H1 (cell line): ENCODE results near the gene ADAMTS17. TPM values are rescaled to one million over a fixed set of nuclear protein-coding genes. Genes with fewer than 3 reads are reported as not detected.
A peak's percentile ranks its signal among the peaks of the same experiment; 100 is the strongest.

ENCODE experiments used
- CTCF ChIA-PET: fragments of 300-600 bp; sonication (Branson Sonifier 250); formaldehyde crosslinking; loops from one replicate; lab custom pipeline; 2021; ENCODE audit not compliant: partially characterized antibody; lab: Charles Lee
- POLR2A ChIA-PET: fragments of 300-600 bp; sonication (Branson Sonifier 250); formaldehyde crosslinking; loops from one replicate; lab custom pipeline; 2021; ENCODE audit warnings: inconsistent platforms; ENCODE audit not compliant: partially characterized antibody; lab: Charles Lee
- DNase-seq, 2 experiments: peaks; one replicate each; pipeline versions ENCODE4 v3.0.0 to v3.0.0-alpha.2; 2010 to 2022; ENCODE audit warnings: low spot score in 2 of 2, low read depth in 1 of 2, mixed read lengths in 1 of 2
- FAIRE-seq: peaks from 2 replicates; lab custom pipeline; 2011; peaks lifted over from hg19 to GRCh38; lab: Jason Lieb, UNC
- H2AFZ ChIP-seq: 2 replicates; pipeline ENCODE4 v1.8.1; 2012; ENCODE audit warnings: low read length, inconsistent platforms
- H2AK5ac ChIP-seq: 2 replicates; pipeline ENCODE4 v1.6.1; 2013; ENCODE audit warnings: low read depth, low read length
- H2BK120ac ChIP-seq: replicated peaks from 2 replicates; pipeline ENCODE3; 2013; ENCODE audit warnings: low read depth, low read length, inconsistent platforms
- H2BK12ac ChIP-seq: 2 replicates; pipeline ENCODE4 v1.6.1; 2013; ENCODE audit warnings: low read depth, low read length
- H2BK15ac ChIP-seq: 2 replicates; pipeline ENCODE4 v1.6.1; 2013; ENCODE audit warnings: low read length
- H2BK20ac ChIP-seq: 2 replicates; pipeline ENCODE4 v1.6.1; 2013; ENCODE audit warnings: low read length
- H2BK5ac ChIP-seq: 2 replicates; pipeline ENCODE4 v1.6.1; 2013; ENCODE audit warnings: low read depth, low read length
- H3K14ac ChIP-seq: 2 replicates; pipeline ENCODE4 v1.6.1; 2013; ENCODE audit warnings: inconsistent platforms; ENCODE audit not compliant: insufficient read length
- H3K18ac ChIP-seq: 2 replicates; pipeline ENCODE4 v1.6.1; 2013; ENCODE audit warnings: low read length; ENCODE audit errors: extremely low read depth
- H3K23ac ChIP-seq: 2 replicates; pipeline ENCODE4 v1.6.1; 2013; ENCODE audit warnings: inconsistent platforms; ENCODE audit not compliant: insufficient read length
- H3K23me2 ChIP-seq: 2 replicates; pipeline ENCODE4 v1.6.1; 2013; ENCODE audit warnings: low read depth, low read length
- H3K27ac ChIP-seq: 2 replicates; pipeline ENCODE4 v1.6.1; 2011; ENCODE audit warnings: low read depth, low read length, inconsistent platforms
- H3K27me3 ChIP-seq, 4 experiments: replicated peaks in 1 of 4; 1 replicate in 1 of 4; 2 replicates in 3 of 4; pipeline versions ENCODE4 v1.6.1 to v1.8.1; 2011 to 2013; ENCODE audit warnings: low read length in 3 of 4, mild to moderate bottlenecking in 3 of 4, inconsistent platforms in 2 of 4, mixed read lengths in 2 of 4, moderate library complexity in 1 of 4; ENCODE audit not compliant: control insufficient read depth in 3 of 4, insufficient read depth in 3 of 4; ENCODE audit errors: extremely low read depth in 1 of 4
- H3K36me3 ChIP-seq, 4 experiments: 2 replicates each; pipeline versions ENCODE4 v1.6.1 to v1.8.1; 2011 to 2013; ENCODE audit warnings: mild to moderate bottlenecking in 4 of 4, low read length in 3 of 4, moderate library complexity in 2 of 4, control low read depth in 1 of 4, inconsistent platforms in 1 of 4; ENCODE audit not compliant: insufficient read depth in 4 of 4, control insufficient read depth in 2 of 4
- H3K4ac ChIP-seq: replicated peaks from 2 replicates; pipeline ENCODE3; 2013; ENCODE audit warnings: low read length, low read depth, mixed read lengths, inconsistent platforms; ENCODE audit not compliant: insufficient read length
- H3K4me1 ChIP-seq, 4 experiments: replicated peaks in 1 of 4; 1 replicate in 1 of 4; 2 replicates in 3 of 4; pipeline versions ENCODE4 v1.6.1 to v1.8.1; 2011 to 2013; ENCODE audit warnings: low read length in 3 of 4, inconsistent platforms in 2 of 4, mixed read lengths in 1 of 4; ENCODE audit not compliant: insufficient read depth in 4 of 4, control insufficient read depth in 3 of 4
- H3K4me2 ChIP-seq, 2 experiments: 2 replicates each; pipeline versions ENCODE4 v1.6.1 to v1.8.1; 2011 to 2013; ENCODE audit warnings: low read depth in 2 of 2, low read length in 2 of 2, control low read depth in 1 of 2, inconsistent platforms in 1 of 2, mild to moderate bottlenecking in 1 of 2; ENCODE audit not compliant: insufficient read depth in 1 of 2
- H3K4me3 ChIP-seq, 4 experiments: fragments of 200-600, 300-600 bp in 1 of 4; sonication (generic), shearing (Covaris generic), sonication (Bioruptor Twin) in 1 of 4; 2 replicates each; pipeline versions ENCODE4 v1.5.1 to v1.8.1; 2011 to 2016; ENCODE audit warnings: low read length in 4 of 4, low read depth in 3 of 4, control low read depth in 2 of 4, inconsistent platforms in 2 of 4, mild to moderate bottlenecking in 2 of 4, mixed read lengths in 1 of 4, moderate library complexity in 1 of 4; ENCODE audit not compliant: insufficient read depth in 2 of 4; ENCODE audit errors: extremely low read depth in 1 of 4
- H3K56ac ChIP-seq: replicated peaks from 2 replicates; pipeline ENCODE3; 2013; ENCODE audit warnings: low read depth, mild to moderate bottlenecking, mixed read lengths, low read length, inconsistent platforms; ENCODE audit not compliant: insufficient read length
- H3K79me1 ChIP-seq: 2 replicates; pipeline ENCODE4 v1.6.1; 2013; ENCODE audit warnings: low read depth, low read length, control low read depth
- H3K79me2 ChIP-seq, 2 experiments: 2 replicates each; pipeline versions ENCODE4 v1.6.1 to v1.8.1; 2012 to 2013; ENCODE audit warnings: low read length in 2 of 2, mild to moderate bottlenecking in 2 of 2, inconsistent platforms in 1 of 2; ENCODE audit not compliant: insufficient read depth in 2 of 2, control insufficient read depth in 1 of 2
- H3K9ac ChIP-seq, 4 experiments: replicated peaks in 1 of 4; 1 replicate in 1 of 4; 2 replicates in 3 of 4; pipeline versions ENCODE4 v1.6.1 to v1.8.1; 2011 to 2013; ENCODE audit warnings: low read depth in 3 of 4, low read length in 3 of 4, control low read depth in 2 of 4, mild to moderate bottlenecking in 2 of 4, moderate library complexity in 2 of 4, inconsistent platforms in 1 of 4; ENCODE audit errors: extremely low read depth in 1 of 4
- H3K9me3 ChIP-seq, 2 experiments: 2 replicates each; pipeline versions ENCODE4 v1.6.1 to v1.8.1; 2012 to 2013; ENCODE audit warnings: mild to moderate bottlenecking in 2 of 2, moderate library complexity in 2 of 2, control low read depth in 1 of 2, inconsistent platforms in 1 of 2, low read depth in 1 of 2, low read length in 1 of 2, mixed read lengths in 1 of 2; ENCODE audit not compliant: insufficient read depth in 2 of 2
- H4K20me1 ChIP-seq, 2 experiments: replicated peaks in 1 of 2; 2 replicates each; pipeline versions ENCODE3 to v1.8.1; 2011 to 2013; ENCODE audit warnings: inconsistent platforms in 2 of 2, low read length in 2 of 2, mild to moderate bottlenecking in 1 of 2; ENCODE audit not compliant: insufficient read depth in 2 of 2, control insufficient read depth in 1 of 2
- H4K5ac ChIP-seq: 2 replicates; pipeline ENCODE4 v1.6.1; 2013; ENCODE audit warnings: low read length, low read depth, mixed read lengths, inconsistent platforms; ENCODE audit not compliant: insufficient read length
- H4K8ac ChIP-seq: 2 replicates; pipeline ENCODE4 v1.8.0; 2013; ENCODE audit warnings: mild to moderate bottlenecking, moderate library complexity, low read length, inconsistent platforms; ENCODE audit not compliant: insufficient read depth; ENCODE audit errors: extremely low read depth
- H4K91ac ChIP-seq: replicated peaks from 2 replicates; pipeline ENCODE3; 2013; ENCODE audit warnings: low read length, mixed read lengths, inconsistent platforms; ENCODE audit not compliant: insufficient read length
- TAF7 ChIP-seq: optimal IDR thresholded peaks from 2 replicates; pipeline ENCODE3; 2011; ENCODE audit warnings: low read depth, mild to moderate bottlenecking, inconsistent platforms, low read length, moderate library complexity, borderline replicate concordance
- WGBS, 2 experiments: shearing (Covaris generic) in 1 of 2; methylation state at CpG; one replicate each; pipeline versions ENCODE4 v1.1.6 to v1.1.7; 2013 to 2015; ENCODE audit warnings: low lambda C conversion rate in 2 of 2, mixed read lengths in 2 of 2, inconsistent platforms in 1 of 2, low coverage in 1 of 2, missing lambda C conversion rate in 1 of 2; ENCODE audit not compliant: insufficient replicate concordance in 2 of 2, insufficient coverage in 1 of 2, insufficient read length in 1 of 2; ENCODE audit errors: extremely low coverage in 1 of 2, missing lambda C conversion rate in 1 of 2; 5-methylcytosine and 5-hydroxymethylcytosine counted together
- polyA plus RNA-seq, 7 experiments: library from polyadenylated mRNA; depleted of rRNA in 3 of 7; stranded (reverse) in 5 of 7; unstranded in 2 of 7; fragments of >200 nt in 5 of 7; fragments of 200-250 nt in 2 of 7; gene quantifications; 1 replicate in 5 of 7; 2 replicates in 1 of 7; 4 replicates in 1 of 7; pipeline versions ENCODE4 v1.2.1 to v1.2.3, GENCODE V29; 2011 to 2013; ENCODE audit warnings: missing spikeins in 2 of 7, mixed read lengths in 2 of 7
- total RNA-seq: library from RNA; stranded (reverse); fragmentation: NEBNext Ultra II Directional; extraction: Animal tissue kit (Norgen Biotek cat#: 25700); gene quantifications from 2 replicates; pipeline ENCODE4 v1.2.1, GENCODE V29; 2021

ADAMTS17 gene
- total and polyA plus RNA-seq, 2 of the 8 experiments (the other 6 are each of a cell fraction or from before 2014, with no cell fraction given) = 0.51 to 1.7 TPM

GRCh38 chr15:99963976-99964375 lies 377.8 kb downstream of the ADAMTS17 start:
- 89% methylated on average over 7 of the region's 7 CpGs; no CpG with 5 or more reads in 1 of the 2 experiments for WGBS, 2 experiments
- H3K23me2 ChIP-seq = no peaks in the 10 kb centered on the region
- FAIRE-seq (no peak), DNase-seq (no peak)
- no peaks in the 10 kb centered on the region for H3K79me2 ChIP-seq
- H2BK5ac ChIP-seq = no peak overlapping the region
- no peaks in the 10 kb centered on the region for H4K20me1 ChIP-seq
- no peaks in the 10 kb centered on the region; a peak in 1 of 4 replicates for H3K9me3 ChIP-seq
- H3K4ac ChIP-seq = no peak overlapping the region
- H3K79me1 ChIP-seq = no peaks in the 10 kb centered on the region
- no peak overlapping the region for H4K5ac ChIP-seq
- H3K4me3 ChIP-seq = no peak overlapping the region
- H3K4me2 ChIP-seq = no peak overlapping the region
- H3K14ac ChIP-seq = no peak overlapping the region
- no peak overlapping the region for H3K56ac ChIP-seq
- H3K36me3 ChIP-seq = no peaks in the 10 kb centered on the region
- no peak overlapping the region for H3K23ac ChIP-seq
- H3K9ac ChIP-seq = no peak overlapping the region
- H3K18ac ChIP-seq = no peak overlapping the region
- H3K4me1 ChIP-seq = no peaks in the 10 kb centered on the region
- POLR2A ChIA-PET = no interaction called here
- no peak for TF ChIP-seq TAF7
- peaks cover 0 to 2% (median 0%) of the 10 kb centered on the region in 4 experiments; a peak in 1 of 7 replicates for H3K27me3 ChIP-seq
- no peak overlapping the region for H2AFZ ChIP-seq
- no peak overlapping the region for H2AK5ac ChIP-seq
- CTCF ChIA-PET = interaction anchor here (1.0 to 5.4 kb wide), 4 partner anchors 7 to 375 kb away, joined by 4 to 42 read pairs (median 18); no protein-coding TSS in a partner anchor
- 0 out of 2 replicates have a peak overlapping the region, but pooled peaks have one; percentile 29 for H2BK15ac ChIP-seq
- no peak overlapping the region for H2BK12ac ChIP-seq
- no peak overlapping the region for H3K27ac ChIP-seq
- H4K91ac ChIP-seq = no peak overlapping the region
- no peak overlapping the region for H2BK20ac ChIP-seq
- no peak overlapping the region for H2BK120ac ChIP-seq
- H4K8ac ChIP-seq = no peak overlapping the region
